K562 (cell line): ENCODE measurements around the gene HMGCL. TPM values are rescaled to one million over a fixed set of nuclear protein-coding genes. Genes with fewer than 3 reads are reported as not detected.

ENCODE experiments used
- ARHGAP35 ChIP-seq: fragments of 450-650 bp; IDR thresholded peaks from 2 replicates; pipeline ENCODE4 v1.6.1; 2018; ENCODE audit not compliant: partially characterized antibody
- PTBP1 ChIP-seq: fragments of 200-400 bp; formaldehyde crosslinking; IDR thresholded peaks from 2 replicates; pipeline ENCODE4 v1.6.1; 2017; ENCODE audit warnings: low read depth, low read length
- REST ChIP-seq, 2 experiments: fragments of 450-650 bp; formaldehyde crosslinking in 1 of 2; IDR thresholded peaks; 2 replicates each; pipeline versions ENCODE4 v1.4.0 to v1.6.1; 2014 to 2020; ENCODE audit warnings: mild to moderate bottlenecking in 2 of 2, borderline replicate concordance in 1 of 2, low read depth in 1 of 2
- SRSF1 ChIP-seq: fragments of 200-400 bp; formaldehyde crosslinking; IDR thresholded peaks from 2 replicates; pipeline ENCODE4 v1.6.1; 2017; ENCODE audit warnings: mild to moderate bottlenecking, low read depth, low read length, moderate library complexity
- TCF3 ChIP-seq: sonication (generic); formaldehyde crosslinking; IDR thresholded peaks from 2 replicates; pipeline ENCODE4 v1.4.0; 2020; ENCODE audit warnings: mild to moderate bottlenecking, missing genetic modification reagents
- WHSC1 ChIP-seq: IDR thresholded peaks from one replicate; pipeline ENCODE4 v1.6.1; 2012; ENCODE audit warnings: low read length, control low read depth, inconsistent platforms
- ZMIZ1 ChIP-seq, 2 experiments: fragments of 150-350 bp in 1 of 2; IDR thresholded peaks; 2 replicates each; pipeline ENCODE4 v1.6.1; 2012 to 2016; ENCODE audit warnings: low read depth in 2 of 2, low read length in 2 of 2, mild to moderate bottlenecking in 1 of 2, moderate library complexity in 1 of 2
- ZNF507 ChIP-seq: conservative IDR thresholded peaks from 2 replicates; pipeline ENCODE4 v1.6.1; 2017; ENCODE audit warnings: missing genetic modification characterization, missing compliant biosample characterization
- polyA plus RNA-seq, 8 experiments: library from polyadenylated mRNA; depleted of rRNA in 4 of 8; stranded (reverse) in 5 of 8; unstranded in 3 of 8; fragments of >200 nt; fragmentation: Nextera tagmentation in 2 of 8; fragmentation: Illumina TruSeq in 1 of 8; extraction: Ambion mirVana in 2 of 8; extraction: Trizol in 1 of 8; gene quantifications; 2 replicates each; pipeline versions ENCODE4 v1.2.1 to v1.2.3, GENCODE V29; 2011 to 2014; ENCODE audit warnings: inconsistent platforms in 1 of 8, missing spikeins in 1 of 8
- total RNA-seq, 7 experiments: library from RNA; depleted of rRNA in 6 of 7; stranded (reverse); fragments of >200 nt in 6 of 7; fragmentation: Illumina TruSeq in 2 of 7; extraction: Trizol in 2 of 7; gene quantifications; 2 replicates each; pipeline versions ENCODE4 v1.2.1 to v1.2.3, GENCODE V29; 2011 to 2021; ENCODE audit warnings: low replicate concordance in 1 of 7
- TF ChIP-seq, protein P1 (sequence below): fragments of 250-450 bp; sonication (Bioruptor Pico); IDR thresholded peaks from 2 replicates; pipeline ENCODE4 v1.5.0; 2022; ENCODE audit warnings: mild to moderate bottlenecking
- TF ChIP-seq, protein P2 (sequence below), 2 experiments: fragments of 450-650 bp in 1 of 2; IDR thresholded peaks; 2 replicates each; pipeline ENCODE4 v1.6.1; 2011 to 2017; ENCODE audit warnings: low read depth in 2 of 2, antibody characterized with exemption in 1 of 2, borderline replicate concordance in 1 of 2, low read length in 1 of 2, mild to moderate bottlenecking in 1 of 2, mixed read lengths in 1 of 2; ENCODE audit not compliant: control insufficient read depth in 1 of 2

HMGCL gene
- total and polyA plus RNA-seq, 9 of the 15 experiments (the other 6 are each of a cell fraction or from before 2014, with no cell fraction given): 18.0 to 82.2 (median 24.2) TPM

GRCh38 chr1:23872421-23872820, 47.2 kb upstream of the HMGCL start (continued):
- no peak for TF ChIP-seq ZMIZ1 (IDR thresholded peaks at IDR 0.05; ENCODE audit: low read depth in 2 of 2, low read length in 2 of 2)
- TF ChIP-seq ARHGAP35: no peak
- no peak for TF ChIP-seq PTBP1
- no peak for TF ChIP-seq ZNF507 (tag)
- peak; percentile 71; the same call in 1 of the 2 replicates for TF ChIP-seq TCF3 (CRISPR knock-in tag)
- TF ChIP-seq WHSC1: no peak
- TF ChIP-seq, protein P1, sequence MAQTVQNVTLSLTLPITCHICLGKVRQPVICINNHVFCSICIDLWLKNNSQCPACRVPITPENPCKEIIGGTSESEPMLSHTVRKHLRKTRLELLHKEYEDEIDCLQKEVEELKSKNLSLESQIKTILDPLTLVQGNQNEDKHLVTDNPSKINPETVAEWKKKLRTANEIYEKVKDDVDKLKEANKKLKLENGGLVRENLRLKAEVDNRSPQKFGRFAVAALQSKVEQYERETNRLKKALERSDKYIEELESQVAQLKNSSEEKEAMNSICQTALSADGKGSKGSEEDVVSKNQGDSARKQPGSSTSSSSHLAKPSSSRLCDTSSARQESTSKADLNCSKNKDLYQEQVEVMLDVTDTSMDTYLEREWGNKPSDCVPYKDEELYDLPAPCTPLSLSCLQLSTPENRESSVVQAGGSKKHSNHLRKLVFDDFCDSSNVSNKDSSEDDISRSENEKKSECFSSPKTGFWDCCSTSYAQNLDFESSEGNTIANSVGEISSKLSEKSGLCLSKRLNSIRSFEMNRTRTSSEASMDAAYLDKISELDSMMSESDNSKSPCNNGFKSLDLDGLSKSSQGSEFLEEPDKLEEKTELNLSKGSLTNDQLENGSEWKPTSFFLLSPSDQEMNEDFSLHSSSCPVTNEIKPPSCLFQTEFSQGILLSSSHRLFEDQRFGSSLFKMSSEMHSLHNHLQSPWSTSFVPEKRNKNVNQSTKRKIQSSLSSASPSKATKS (CRISPR knock-in tag): no peak
- TF ChIP-seq SRSF1: no peak
- TF ChIP-seq, protein P2, sequence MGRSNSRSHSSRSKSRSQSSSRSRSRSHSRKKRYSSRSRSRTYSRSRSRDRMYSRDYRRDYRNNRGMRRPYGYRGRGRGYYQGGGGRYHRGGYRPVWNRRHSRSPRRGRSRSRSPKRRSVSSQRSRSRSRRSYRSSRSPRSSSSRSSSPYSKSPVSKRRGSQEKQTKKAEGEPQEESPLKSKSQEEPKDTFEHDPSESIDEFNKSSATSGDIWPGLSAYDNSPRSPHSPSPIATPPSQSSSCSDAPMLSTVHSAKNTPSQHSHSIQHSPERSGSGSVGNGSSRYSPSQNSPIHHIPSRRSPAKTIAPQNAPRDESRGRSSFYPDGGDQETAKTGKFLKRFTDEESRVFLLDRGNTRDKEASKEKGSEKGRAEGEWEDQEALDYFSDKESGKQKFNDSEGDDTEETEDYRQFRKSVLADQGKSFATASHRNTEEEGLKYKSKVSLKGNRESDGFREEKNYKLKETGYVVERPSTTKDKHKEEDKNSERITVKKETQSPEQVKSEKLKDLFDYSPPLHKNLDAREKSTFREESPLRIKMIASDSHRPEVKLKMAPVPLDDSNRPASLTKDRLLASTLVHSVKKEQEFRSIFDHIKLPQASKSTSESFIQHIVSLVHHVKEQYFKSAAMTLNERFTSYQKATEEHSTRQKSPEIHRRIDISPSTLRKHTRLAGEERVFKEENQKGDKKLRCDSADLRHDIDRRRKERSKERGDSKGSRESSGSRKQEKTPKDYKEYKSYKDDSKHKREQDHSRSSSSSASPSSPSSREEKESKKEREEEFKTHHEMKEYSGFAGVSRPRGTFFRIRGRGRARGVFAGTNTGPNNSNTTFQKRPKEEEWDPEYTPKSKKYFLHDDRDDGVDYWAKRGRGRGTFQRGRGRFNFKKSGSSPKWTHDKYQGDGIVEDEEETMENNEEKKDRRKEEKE (IDR thresholded peaks at IDR 0.05; ENCODE audit: borderline replicate concordance in 1 of 2, control insufficient read depth in 1 of 2, low read depth in 2 of 2, low read length in 1 of 2): no peak
- TF ChIP-seq REST (IDR thresholded peaks at IDR 0.05; ENCODE audit: borderline replicate concordance): no peak
- TF ChIP-seq REST (CRISPR knock-in tag; IDR thresholded peaks at IDR 0.05; ENCODE audit: low read depth): no peak
